GM12878 (cell line): ENCODE data around the gene BPIFB3. TPM values are rescaled to one million over a fixed set of nuclear protein-coding genes. Genes with fewer than 3 reads are reported as not detected.

Experiments
- ATAC-seq: fragments of 200-7000 bp; cut with Tn5 transposase; 3 replicates; pipeline ENCODE4 v1.9.1; 2020; ENCODE audit warnings: mild to moderate bottlenecking, moderate library complexity
- BruUV-seq: library from RNA; stranded (reverse); fragments of 400-500 nt; replicated peaks from 2 replicates; lab custom pipeline; 2021; lab: Mats Ljungman, UMichigan
- CTCF ChIA-PET: fragments of 300-600 bp; sonication (Branson Sonifier 250); formaldehyde crosslinking; extraction: SDS; loops from one replicate; lab custom pipeline; 2021; ENCODE audit warnings: inconsistent platforms; lab: Yijun Ruan, JAX
- POLR2A ChIA-PET: fragments of 350-600 bp; formaldehyde crosslinking; extraction: SDS; loops from one replicate; lab custom pipeline; 2021; ENCODE audit warnings: inconsistent platforms; lab: Charles Lee
- RAD21 ChIA-PET: fragments of 300-600 bp; sonication (Branson Sonifier 250); formaldehyde crosslinking; loops from one replicate; lab custom pipeline; 2023; ENCODE audit warnings: antibody characterized with exemption; ENCODE audit not compliant: unreplicated experiment; lab: Charles Lee
- SMC1A ChIA-PET: fragments of 300-600 bp; sonication (Branson Sonifier 250); formaldehyde crosslinking; loops from one replicate; lab custom pipeline; 2023; ENCODE audit not compliant: unreplicated experiment, uncharacterized antibody; lab: Charles Lee
- DNase-seq: peaks from one replicate; pipeline ENCODE4 v3.0.0-alpha.2; 2011; ENCODE audit warnings: low read depth, low spot score
- FAIRE-seq: peaks from 3 replicates; lab custom pipeline; 2011; peaks lifted over from hg19 to GRCh38; lab: Jason Lieb, UNC
- H2AFZ ChIP-seq: 2 replicates; pipeline ENCODE4 v1.6.0; 2011; ENCODE audit warnings: low read depth, low read length, control low read depth; ENCODE audit not compliant: control insufficient read depth
- H3K27ac ChIP-seq: 2 replicates; pipeline ENCODE4 v1.5.1; 2011; ENCODE audit warnings: control low read depth; ENCODE audit not compliant: control insufficient read depth, insufficient read depth
- H3K27me3 ChIP-seq, 2 experiments: replicated peaks in 1 of 2; 2 replicates each; pipeline versions ENCODE4 v1.6.0 to v1.6.1; 2011; ENCODE audit warnings: low read length in 1 of 2; ENCODE audit not compliant: control insufficient read depth in 2 of 2, insufficient read depth in 2 of 2
- H3K36me3 ChIP-seq, 2 experiments: 2 replicates each; pipeline ENCODE4 v1.5.1; 2011; ENCODE audit warnings: low read length in 1 of 2; ENCODE audit not compliant: control insufficient read depth in 2 of 2, insufficient read depth in 2 of 2
- H3K4me1 ChIP-seq: 2 replicates; pipeline ENCODE4 v1.6.1; 2011; ENCODE audit warnings: mild to moderate bottlenecking, low read length, moderate library complexity, mixed read lengths; ENCODE audit not compliant: control insufficient read depth, insufficient read depth
- H3K4me2 ChIP-seq: 2 replicates; pipeline ENCODE4 v1.6.0; 2011; ENCODE audit warnings: control low read depth; ENCODE audit not compliant: control insufficient read depth, insufficient read depth
- H3K4me3 ChIP-seq: fragments of 200-600 bp; sonication (generic); 2 replicates; pipeline ENCODE4 v1.5.1; 2016
- H3K79me2 ChIP-seq: 2 replicates; pipeline ENCODE4 v1.6.0; 2011; ENCODE audit warnings: low read length; ENCODE audit not compliant: control insufficient read depth, insufficient read depth
- H3K9ac ChIP-seq: 2 replicates; pipeline ENCODE4 v1.8.0; 2011; ENCODE audit warnings: low read length, control low read depth, mixed read lengths; ENCODE audit not compliant: control insufficient read depth, insufficient read depth
- H3K9me3 ChIP-seq: replicated peaks from 3 replicates; pipeline ENCODE4 v1.5.1; 2011; ENCODE audit warnings: mild to moderate bottlenecking, low read length; ENCODE audit not compliant: control insufficient read depth, insufficient read depth
- H4K20me1 ChIP-seq: 2 replicates; pipeline ENCODE4 v1.6.0; 2011; ENCODE audit not compliant: control insufficient read depth, insufficient read depth
- SMAD1 ChIP-seq: fragments of 450-650 bp; IDR thresholded peaks from 2 replicates; pipeline ENCODE4 v1.6.1; 2018; ENCODE audit warnings: mild to moderate bottlenecking, low read depth; ENCODE audit not compliant: partially characterized antibody
- WRNIP1 ChIP-seq: IDR thresholded peaks from 2 replicates; pipeline ENCODE4 v1.6.1; 2011; ENCODE audit warnings: low read depth, low read length, improper control_type of control experiment, borderline replicate concordance
- ZNF622 ChIP-seq: fragments of 450-650 bp; IDR thresholded peaks from 2 replicates; pipeline ENCODE4 v1.6.1; 2017; ENCODE audit warnings: mild to moderate bottlenecking, inconsistent platforms
- WGBS: methylation state at CpG from one replicate; pipeline ENCODE4 v1.1.6; 2016; ENCODE audit warnings: low lambda C conversion rate; ENCODE audit not compliant: insufficient replicate concordance, insufficient coverage; ENCODE audit errors: missing lambda C conversion rate; 5-methylcytosine and 5-hydroxymethylcytosine counted together
- in situ Hi-C: fragments of 300-500 bp; cut with MboI; formaldehyde crosslinking; loops from 9 replicates; pipeline ENCODE4 v1.14.3; 2018; ENCODE audit warnings: mixed read lengths
- intact Hi-C: fragments of 100-400 bp; cut with micrococcal nuclease; formaldehyde crosslinking; loops from one replicate; pipeline ENCODE4 v1.14.2; 2022; ENCODE audit not compliant: unreplicated experiment
- polyA plus RNA-seq, 11 experiments: library from polyadenylated mRNA; depleted of rRNA in 4 of 11; unstranded in 6 of 11; stranded (reverse) in 5 of 11; fragments of >200 nt; fragmentation: Nextera tagmentation in 4 of 11; fragmentation: Illumina TruSeq in 1 of 11; extraction: Ambion mirVana in 4 of 11; extraction: Trizol in 1 of 11; gene quantifications; 1 replicate in 1 of 11; 2 replicates in 10 of 11; pipeline versions ENCODE4 v1.2.1 to v1.2.3, GENCODE V29; 2011 to 2016; ENCODE audit warnings: inconsistent platforms in 2 of 11, missing spikeins in 2 of 11, low read depth in 1 of 11
- total RNA-seq, 4 experiments: library from RNA; depleted of rRNA in 3 of 4; stranded (reverse); fragments of >200 nt in 3 of 4; fragmentation: Illumina TruSeq in 1 of 4; extraction: Trizol in 1 of 4; gene quantifications; 2 replicates each; pipeline versions ENCODE4 v1.2.1 to v1.2.3, GENCODE V29; 2013 to 2021
- TF ChIP-seq, protein P1 (sequence below): fragments of 450-650 bp; IDR thresholded peaks from 2 replicates; pipeline ENCODE4 v1.6.1; 2017; ENCODE audit warnings: mild to moderate bottlenecking
- TF ChIP-seq, protein P2 (sequence below): fragments of 150-350 bp; IDR thresholded peaks from 2 replicates; pipeline ENCODE4 v1.6.1; 2014; ENCODE audit warnings: mild to moderate bottlenecking, low read depth, low read length
- TF ChIP-seq, protein P3 (sequence below): fragments of 450-650 bp; formaldehyde crosslinking; IDR thresholded peaks from 2 replicates; pipeline ENCODE4 v1.4.0; 2020; ENCODE audit warnings: mild to moderate bottlenecking, moderate library complexity
- TF ChIP-seq, protein P4 (sequence below): fragments of 450-650 bp; IDR thresholded peaks from 2 replicates; pipeline ENCODE4 v1.6.1; 2018; ENCODE audit warnings: mild to moderate bottlenecking, low read depth, moderate library complexity; ENCODE audit not compliant: partially characterized antibody
- TF ChIP-seq, protein P5 (sequence below): IDR thresholded peaks from 2 replicates; pipeline ENCODE4 v1.6.1; 2011; ENCODE audit warnings: low read depth, mild to moderate bottlenecking, low read length, moderate library complexity, borderline replicate concordance; ENCODE audit errors: extremely low read depth

The BPIFB3 gene
- total and polyA plus RNA-seq, 10 of the 15 experiments (the other 5 are each of a cell fraction or from before 2014, with no cell fraction given): not detected

DNA sequence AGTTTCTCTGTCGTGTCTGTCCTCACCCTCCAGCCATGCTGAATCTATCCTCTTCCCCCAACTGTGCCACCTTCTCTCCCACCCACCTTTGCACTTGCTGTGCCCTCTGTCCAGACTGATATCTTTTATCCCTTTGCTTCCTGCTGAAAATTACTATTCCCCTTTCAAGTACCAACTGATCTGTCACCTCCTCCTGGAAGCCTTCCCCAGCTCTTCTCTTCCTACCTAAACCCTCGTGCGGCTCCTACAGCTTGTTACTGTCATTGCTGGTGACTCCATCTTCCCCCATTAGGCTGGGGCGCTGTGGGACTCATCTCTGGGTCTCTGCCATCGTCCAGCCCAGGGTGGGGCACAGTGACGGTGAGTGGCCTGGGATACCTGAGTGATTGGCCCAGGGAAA lies 21.1 kb upstream of the BPIFB3 start:
- Histone ChIP-seq H3K36me3 (no peaks in the 10 kb centered on the region), H3K9me3 (no peaks in the 10 kb centered on the region), H3K9ac (no peak overlapping the region), H3K4me3 (no peak overlapping the region), H3K79me2 (no peaks in the 10 kb centered on the region), H3K27ac (no peak overlapping the region), H4K20me1 (no peaks in the 10 kb centered on the region), H3K4me1 (no peaks in the 10 kb centered on the region), H3K4me2 (no peak overlapping the region), H3K27me3 (peaks cover 0 to 1% of the 10 kb centered on the region in 2 experiments; a peak in 1 of 4 replicates), H2AFZ (no peak overlapping the region)
- no peak for DNase-seq
- ChIA-PET POLR2A (no interaction called here), CTCF (no interaction called here), RAD21 (no interaction called here), SMC1A (no interaction called here)
- no peak for FAIRE-seq
- intact Hi-C loops (no loop called here), in situ Hi-C loops (no loop called here)
- ATAC-seq: no peak
- 15% methylated on average over 6 of the region's 6 CpGs for WGBS
- no TSS peak for BruUV-seq
- TF ChIP-seq, protein P1, sequence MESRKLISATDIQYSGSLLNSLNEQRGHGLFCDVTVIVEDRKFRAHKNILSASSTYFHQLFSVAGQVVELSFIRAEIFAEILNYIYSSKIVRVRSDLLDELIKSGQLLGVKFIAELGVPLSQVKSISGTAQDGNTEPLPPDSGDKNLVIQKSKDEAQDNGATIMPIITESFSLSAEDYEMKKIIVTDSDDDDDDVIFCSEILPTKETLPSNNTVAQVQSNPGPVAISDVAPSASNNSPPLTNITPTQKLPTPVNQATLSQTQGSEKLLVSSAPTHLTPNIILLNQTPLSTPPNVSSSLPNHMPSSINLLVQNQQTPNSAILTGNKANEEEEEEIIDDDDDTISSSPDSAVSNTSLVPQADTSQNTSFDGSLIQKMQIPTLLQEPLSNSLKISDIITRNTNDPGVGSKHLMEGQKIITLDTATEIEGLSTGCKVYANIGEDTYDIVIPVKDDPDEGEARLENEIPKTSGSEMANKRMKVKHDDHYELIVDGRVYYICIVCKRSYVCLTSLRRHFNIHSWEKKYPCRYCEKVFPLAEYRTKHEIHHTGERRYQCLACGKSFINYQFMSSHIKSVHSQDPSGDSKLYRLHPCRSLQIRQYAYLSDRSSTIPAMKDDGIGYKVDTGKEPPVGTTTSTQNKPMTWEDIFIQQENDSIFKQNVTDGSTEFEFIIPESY: no peak
- no peak for TF ChIP-seq ZNF622
- TF ChIP-seq, protein P2, sequence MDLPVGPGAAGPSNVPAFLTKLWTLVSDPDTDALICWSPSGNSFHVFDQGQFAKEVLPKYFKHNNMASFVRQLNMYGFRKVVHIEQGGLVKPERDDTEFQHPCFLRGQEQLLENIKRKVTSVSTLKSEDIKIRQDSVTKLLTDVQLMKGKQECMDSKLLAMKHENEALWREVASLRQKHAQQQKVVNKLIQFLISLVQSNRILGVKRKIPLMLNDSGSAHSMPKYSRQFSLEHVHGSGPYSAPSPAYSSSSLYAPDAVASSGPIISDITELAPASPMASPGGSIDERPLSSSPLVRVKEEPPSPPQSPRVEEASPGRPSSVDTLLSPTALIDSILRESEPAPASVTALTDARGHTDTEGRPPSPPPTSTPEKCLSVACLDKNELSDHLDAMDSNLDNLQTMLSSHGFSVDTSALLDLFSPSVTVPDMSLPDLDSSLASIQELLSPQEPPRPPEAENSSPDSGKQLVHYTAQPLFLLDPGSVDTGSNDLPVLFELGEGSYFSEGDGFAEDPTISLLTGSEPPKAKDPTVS: no peak
- no peak for TF ChIP-seq WRNIP1
- TF ChIP-seq, protein P3, sequence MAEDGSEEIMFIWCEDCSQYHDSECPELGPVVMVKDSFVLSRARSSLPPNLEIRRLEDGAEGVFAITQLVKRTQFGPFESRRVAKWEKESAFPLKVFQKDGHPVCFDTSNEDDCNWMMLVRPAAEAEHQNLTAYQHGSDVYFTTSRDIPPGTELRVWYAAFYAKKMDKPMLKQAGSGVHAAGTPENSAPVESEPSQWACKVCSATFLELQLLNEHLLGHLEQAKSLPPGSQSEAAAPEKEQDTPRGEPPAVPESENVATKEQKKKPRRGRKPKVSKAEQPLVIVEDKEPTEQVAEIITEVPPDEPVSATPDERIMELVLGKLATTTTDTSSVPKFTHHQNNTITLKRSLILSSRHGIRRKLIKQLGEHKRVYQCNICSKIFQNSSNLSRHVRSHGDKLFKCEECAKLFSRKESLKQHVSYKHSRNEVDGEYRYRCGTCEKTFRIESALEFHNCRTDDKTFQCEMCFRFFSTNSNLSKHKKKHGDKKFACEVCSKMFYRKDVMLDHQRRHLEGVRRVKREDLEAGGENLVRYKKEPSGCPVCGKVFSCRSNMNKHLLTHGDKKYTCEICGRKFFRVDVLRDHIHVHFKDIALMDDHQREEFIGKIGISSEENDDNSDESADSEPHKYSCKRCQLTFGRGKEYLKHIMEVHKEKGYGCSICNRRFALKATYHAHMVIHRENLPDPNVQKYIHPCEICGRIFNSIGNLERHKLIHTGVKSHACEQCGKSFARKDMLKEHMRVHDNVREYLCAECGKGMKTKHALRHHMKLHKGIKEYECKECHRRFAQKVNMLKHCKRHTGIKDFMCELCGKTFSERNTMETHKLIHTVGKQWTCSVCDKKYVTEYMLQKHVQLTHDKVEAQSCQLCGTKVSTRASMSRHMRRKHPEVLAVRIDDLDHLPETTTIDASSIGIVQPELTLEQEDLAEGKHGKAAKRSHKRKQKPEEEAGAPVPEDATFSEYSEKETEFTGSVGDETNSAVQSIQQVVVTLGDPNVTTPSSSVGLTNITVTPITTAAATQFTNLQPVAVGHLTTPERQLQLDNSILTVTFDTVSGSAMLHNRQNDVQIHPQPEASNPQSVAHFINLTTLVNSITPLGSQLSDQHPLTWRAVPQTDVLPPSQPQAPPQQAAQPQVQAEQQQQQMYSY (CRISPR knock-in tag): no peak
- TF ChIP-seq, protein P4, sequence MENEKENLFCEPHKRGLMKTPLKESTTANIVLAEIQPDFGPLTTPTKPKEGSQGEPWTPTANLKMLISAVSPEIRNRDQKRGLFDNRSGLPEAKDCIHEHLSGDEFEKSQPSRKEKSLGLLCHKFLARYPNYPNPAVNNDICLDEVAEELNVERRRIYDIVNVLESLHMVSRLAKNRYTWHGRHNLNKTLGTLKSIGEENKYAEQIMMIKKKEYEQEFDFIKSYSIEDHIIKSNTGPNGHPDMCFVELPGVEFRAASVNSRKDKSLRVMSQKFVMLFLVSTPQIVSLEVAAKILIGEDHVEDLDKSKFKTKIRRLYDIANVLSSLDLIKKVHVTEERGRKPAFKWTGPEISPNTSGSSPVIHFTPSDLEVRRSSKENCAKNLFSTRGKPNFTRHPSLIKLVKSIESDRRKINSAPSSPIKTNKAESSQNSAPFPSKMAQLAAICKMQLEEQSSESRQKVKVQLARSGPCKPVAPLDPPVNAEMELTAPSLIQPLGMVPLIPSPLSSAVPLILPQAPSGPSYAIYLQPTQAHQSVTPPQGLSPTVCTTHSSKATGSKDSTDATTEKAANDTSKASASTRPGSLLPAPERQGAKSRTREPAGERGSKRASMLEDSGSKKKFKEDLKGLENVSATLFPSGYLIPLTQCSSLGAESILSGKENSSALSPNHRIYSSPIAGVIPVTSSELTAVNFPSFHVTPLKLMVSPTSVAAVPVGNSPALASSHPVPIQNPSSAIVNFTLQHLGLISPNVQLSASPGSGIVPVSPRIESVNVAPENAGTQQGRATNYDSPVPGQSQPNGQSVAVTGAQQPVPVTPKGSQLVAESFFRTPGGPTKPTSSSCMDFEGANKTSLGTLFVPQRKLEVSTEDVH: no peak
- no peak for TF ChIP-seq SMAD1
- TF ChIP-seq, protein P5, sequence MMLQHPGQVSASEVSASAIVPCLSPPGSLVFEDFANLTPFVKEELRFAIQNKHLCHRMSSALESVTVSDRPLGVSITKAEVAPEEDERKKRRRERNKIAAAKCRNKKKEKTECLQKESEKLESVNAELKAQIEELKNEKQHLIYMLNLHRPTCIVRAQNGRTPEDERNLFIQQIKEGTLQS: no peak
